BE2C (cell line): ENCODE measurements around the gene SPAG16.
"Not testable (repeated sequence)": the region's sequence is repeated elsewhere in the genome, so short reads cannot be mapped to it uniquely, and the experiment has no call there.

Experiments used
- DNase-seq: peaks from one replicate; pipeline ENCODE4 v3.0.0-alpha.2; 2020
- H3K27me3 ChIP-seq: fragments of 250-450 bp; sonication (Bioruptor Pico); 2 replicates; pipeline ENCODE4 v1.5.1; 2020; ENCODE audit warnings: mild to moderate bottlenecking
- H3K36me3 ChIP-seq: fragments of 250-450 bp; sonication (Bioruptor Pico); 2 replicates; pipeline ENCODE4 v1.5.1; 2020; ENCODE audit warnings: mild to moderate bottlenecking
- H3K4me1 ChIP-seq: fragments of 250-450 bp; sonication (Bioruptor Pico); 2 replicates; pipeline ENCODE4 v1.5.1; 2020
- H3K4me3 ChIP-seq: 2 replicates; pipeline ENCODE4 v1.5.1; 2011; ENCODE audit warnings: low read depth, low read length
- H3K9me3 ChIP-seq: fragments of 250-450 bp; sonication (Bioruptor Pico); 2 replicates; pipeline ENCODE4 v1.5.1; 2020
- TF ChIP-seq, protein P1 (sequence below): IDR thresholded peaks from 2 replicates; pipeline ENCODE4 v1.5.1; 2012; ENCODE audit warnings: mild to moderate bottlenecking, low read depth, low read length

SPAG16 gene

DNA sequence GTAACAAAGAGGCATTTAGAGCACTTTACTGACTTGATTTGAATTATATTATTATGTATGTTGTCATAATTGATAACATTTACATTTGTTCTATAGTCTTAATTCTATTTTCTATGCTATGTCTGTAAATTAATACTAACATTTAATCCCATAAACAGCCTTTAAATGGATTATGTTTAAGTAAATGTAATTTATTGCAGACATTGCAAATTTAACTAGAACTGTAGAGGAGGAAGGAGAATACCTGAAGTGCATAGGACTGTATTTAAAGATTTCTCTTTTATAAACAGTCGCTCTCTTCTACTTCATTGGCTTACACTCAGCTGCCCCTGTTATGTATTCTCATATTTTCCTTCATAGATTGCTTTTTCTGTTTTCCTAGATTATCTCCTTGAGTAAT is 92.4 kb downstream of the SPAG16 start:
- H3K4me1 ChIP-seq, result no peaks in the 10 kb centered on the region
- TF ChIP-seq, protein P1, sequence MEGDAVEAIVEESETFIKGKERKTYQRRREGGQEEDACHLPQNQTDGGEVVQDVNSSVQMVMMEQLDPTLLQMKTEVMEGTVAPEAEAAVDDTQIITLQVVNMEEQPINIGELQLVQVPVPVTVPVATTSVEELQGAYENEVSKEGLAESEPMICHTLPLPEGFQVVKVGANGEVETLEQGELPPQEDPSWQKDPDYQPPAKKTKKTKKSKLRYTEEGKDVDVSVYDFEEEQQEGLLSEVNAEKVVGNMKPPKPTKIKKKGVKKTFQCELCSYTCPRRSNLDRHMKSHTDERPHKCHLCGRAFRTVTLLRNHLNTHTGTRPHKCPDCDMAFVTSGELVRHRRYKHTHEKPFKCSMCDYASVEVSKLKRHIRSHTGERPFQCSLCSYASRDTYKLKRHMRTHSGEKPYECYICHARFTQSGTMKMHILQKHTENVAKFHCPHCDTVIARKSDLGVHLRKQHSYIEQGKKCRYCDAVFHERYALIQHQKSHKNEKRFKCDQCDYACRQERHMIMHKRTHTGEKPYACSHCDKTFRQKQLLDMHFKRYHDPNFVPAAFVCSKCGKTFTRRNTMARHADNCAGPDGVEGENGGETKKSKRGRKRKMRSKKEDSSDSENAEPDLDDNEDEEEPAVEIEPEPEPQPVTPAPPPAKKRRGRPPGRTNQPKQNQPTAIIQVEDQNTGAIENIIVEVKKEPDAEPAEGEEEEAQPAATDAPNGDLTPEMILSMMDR, result no peak
- no peaks in the 10 kb centered on the region for H3K27me3 ChIP-seq
- no peak for DNase-seq
- no peaks in the 10 kb centered on the region for H3K9me3 ChIP-seq
- H3K4me3 ChIP-seq, result no peak overlapping the region
- no peaks in the 10 kb centered on the region for H3K36me3 ChIP-seq

DNA sequence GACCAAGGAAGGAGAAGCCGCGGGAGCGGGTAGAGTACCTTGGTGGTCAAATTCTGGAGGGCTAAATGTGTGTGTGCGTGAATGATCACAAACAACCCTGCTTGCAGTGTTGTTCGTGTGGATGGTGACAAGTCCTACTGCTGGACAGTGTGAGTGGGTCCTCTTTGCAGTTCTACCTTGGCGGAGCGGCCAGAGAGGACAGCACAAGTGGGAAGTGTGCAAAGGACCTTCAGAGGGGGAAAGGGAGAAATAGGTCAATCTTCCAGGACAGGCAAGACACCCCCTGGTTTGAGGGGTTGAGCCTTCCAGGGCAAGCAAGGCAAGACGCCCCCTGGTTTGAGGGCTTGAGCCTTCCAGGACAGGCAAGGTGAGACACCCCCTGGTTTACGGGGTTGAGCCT is 122.8 kb downstream of the SPAG16 start:
- H3K27me3 ChIP-seq, DNase-seq: not testable (repeated sequence)

DNA sequence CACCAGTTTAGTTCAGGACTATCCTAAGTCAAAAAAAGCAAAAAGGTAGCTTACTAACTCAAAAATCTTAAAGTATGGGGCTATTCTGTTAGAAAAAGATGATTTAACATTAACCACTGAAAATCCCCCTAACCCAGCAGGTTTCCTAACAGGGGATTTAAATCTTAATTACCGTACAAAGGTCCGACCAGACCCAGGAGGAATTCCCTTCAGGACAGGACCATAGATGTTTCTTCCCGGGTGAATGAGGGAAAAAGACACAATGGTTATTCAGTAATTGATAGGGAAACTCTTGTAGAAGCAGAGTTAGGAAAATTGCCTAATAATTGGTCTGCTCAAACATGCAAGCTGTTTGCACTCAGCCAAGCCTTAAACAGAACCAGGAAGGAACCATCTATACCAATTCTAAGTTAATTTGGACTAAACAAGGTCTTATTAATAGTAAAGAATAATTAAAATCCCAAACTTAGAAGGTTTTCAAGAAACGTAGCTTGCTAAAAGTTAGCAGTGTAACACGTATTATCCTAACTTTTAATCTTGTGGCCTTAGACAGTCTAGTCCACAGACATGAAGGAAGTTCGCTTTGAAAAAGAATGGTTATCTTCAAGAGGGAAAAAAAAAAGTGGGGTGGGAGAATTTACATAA is 124.3 kb downstream of the SPAG16 start:
- not testable (repeated sequence) for H3K27me3 ChIP-seq, H3K4me3 ChIP-seq, H3K9me3 ChIP-seq, H3K36me3 ChIP-seq, DNase-seq, H3K4me1 ChIP-seq

More for the DNA sequence above, 122.8 kb downstream of the SPAG16 start:
- not testable (repeated sequence) for H3K36me3 ChIP-seq, H3K4me3 ChIP-seq, H3K4me1 ChIP-seq, H3K9me3 ChIP-seq

DNA sequence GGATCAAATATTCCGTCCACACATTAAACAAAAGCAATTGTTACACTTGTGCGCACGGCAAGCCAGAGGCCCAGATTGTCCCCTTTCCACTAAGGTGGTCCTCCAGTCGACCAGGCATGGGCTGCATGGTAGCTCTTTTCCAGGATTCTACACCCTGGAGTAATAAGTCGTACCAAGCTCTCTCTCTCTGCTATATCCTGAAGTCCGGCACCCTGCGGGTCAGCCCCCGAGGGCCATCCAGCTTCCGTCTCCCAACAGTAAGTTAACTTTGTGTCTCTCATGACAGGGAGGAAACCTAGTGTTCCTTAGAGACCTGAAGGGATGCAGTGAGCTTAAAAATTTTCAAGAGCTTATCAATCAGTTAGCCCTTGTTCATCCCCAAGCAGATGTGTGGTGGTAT is 126.4 kb downstream of the SPAG16 start:
- H3K36me3 ChIP-seq, H3K27me3 ChIP-seq, H3K4me3 ChIP-seq, H3K9me3 ChIP-seq, H3K4me1 ChIP-seq, DNase-seq: not testable (repeated sequence)

DNA sequence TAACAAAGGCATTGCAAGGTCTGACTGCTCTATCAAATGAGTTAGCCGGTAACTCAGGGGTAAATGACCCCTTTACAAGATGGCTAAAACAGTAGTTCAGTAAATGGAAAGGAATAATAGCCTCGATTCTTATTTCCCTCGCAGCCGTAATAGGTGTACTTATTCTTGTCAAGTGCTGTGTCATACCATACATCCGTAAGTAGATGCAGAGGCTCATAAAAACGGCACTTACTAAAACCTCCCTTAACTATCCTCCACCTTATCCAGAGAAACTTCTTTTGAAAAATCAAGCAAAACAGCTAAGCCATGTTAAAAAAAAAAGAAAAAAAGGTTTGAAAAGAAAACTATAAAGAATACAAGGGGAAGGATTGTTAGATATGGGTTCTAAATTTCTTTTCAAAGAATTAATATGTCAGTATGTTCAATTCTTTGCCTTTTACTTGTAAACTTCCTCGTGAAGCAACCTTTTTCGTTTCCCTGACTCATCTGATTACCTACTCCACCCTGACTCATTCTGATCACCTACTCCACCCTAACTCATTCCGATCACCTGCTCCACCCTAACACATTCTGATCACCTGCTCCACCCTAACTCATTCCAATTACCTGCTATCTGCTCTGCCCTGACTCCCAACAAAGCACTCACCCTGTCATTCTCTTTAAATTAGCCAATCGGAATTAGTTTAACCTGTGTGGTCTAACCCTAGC is 127.5 kb downstream of the SPAG16 start:
- H3K27me3 ChIP-seq, result no peaks in the 10 kb centered on the region
- no peak overlapping the region for H3K4me3 ChIP-seq
- no peaks in the 10 kb centered on the region for H3K9me3 ChIP-seq
- H3K36me3 ChIP-seq, result no peaks in the 10 kb centered on the region
- TF ChIP-seq, protein P1, result no peak
- no peak for DNase-seq
- no peaks in the 10 kb centered on the region for H3K4me1 ChIP-seq

DNA sequence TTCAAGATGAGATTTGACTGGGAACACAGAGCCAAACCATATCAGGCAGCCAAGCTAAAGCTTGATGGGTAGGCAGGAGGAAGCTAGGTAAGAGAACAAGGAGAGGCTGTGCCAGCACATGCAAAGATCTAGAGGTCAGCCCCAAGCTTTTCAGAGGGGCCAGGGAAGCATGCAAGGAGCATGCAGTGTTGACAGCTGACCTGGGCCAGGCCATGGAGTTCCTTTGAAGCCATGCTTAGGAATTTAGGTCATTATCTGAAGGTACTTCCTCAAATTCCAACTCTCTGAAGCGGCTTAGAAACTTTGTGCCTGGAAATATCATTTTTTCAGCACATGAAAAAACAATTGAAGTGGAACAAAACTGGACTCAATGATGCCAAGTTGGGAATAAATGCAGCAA is 130.8 kb downstream of the SPAG16 start:
- TF ChIP-seq, protein P1, result no peak
- H3K4me1 ChIP-seq, result no peaks in the 10 kb centered on the region

DNA sequence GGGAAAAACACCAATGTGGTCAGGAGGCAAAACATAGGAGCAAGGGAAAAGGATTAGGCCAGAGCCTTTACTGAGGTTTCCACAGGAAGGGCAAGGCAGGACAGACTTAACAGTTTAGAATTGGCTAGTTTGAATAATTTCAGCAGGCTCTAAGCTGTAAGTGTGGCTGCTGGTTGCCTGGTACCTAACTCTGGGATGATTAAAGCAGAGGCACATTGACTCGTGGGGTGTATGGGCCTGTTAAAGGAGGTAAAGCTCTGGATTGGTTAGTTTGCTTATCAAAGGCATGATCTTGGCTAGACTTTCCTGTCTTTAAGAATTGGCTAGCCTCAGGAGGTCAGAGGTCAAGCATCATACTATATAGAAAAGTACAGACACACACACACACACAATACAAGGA is 132.6 kb downstream of the SPAG16 start:
- no peak for DNase-seq
- H3K4me1 ChIP-seq, result no peaks in the 10 kb centered on the region
- no peaks in the 10 kb centered on the region for H3K36me3 ChIP-seq
- H3K4me3 ChIP-seq, result no peak overlapping the region
- H3K9me3 ChIP-seq, result no peaks in the 10 kb centered on the region
- TF ChIP-seq, protein P1, result no peak
- H3K27me3 ChIP-seq, result no peaks in the 10 kb centered on the region

More for the DNA sequence above, 130.8 kb downstream of the SPAG16 start:
- H3K9me3 ChIP-seq, result no peaks in the 10 kb centered on the region
- H3K27me3 ChIP-seq, result no peaks in the 10 kb centered on the region
- no peaks in the 10 kb centered on the region for H3K36me3 ChIP-seq
- no peak overlapping the region for H3K4me3 ChIP-seq
- no peak for DNase-seq
